ENCODE results near the gene SH3PXD2A. TPM values are rescaled to one million over a fixed set of nuclear protein-coding genes. Genes with fewer than 3 reads are reported as not detected.

The SH3PXD2A gene
- total RNA-seq, 1 donor = 3.1 TPM

DNA sequence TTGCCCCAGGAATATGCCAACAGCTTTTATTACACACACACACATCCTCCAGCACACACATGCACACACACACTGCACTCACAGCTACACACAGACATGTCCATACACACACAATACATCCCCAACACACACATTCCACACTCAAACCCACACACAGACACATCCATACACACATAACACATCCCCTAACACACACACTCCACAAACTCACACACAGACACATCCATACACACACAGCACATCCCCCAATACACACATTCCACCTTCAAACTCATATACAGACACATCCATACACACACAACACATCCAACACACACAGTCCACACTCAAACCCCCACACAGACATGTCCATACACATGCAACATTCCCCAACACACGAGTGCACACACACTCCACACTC lies 19.1 kb downstream of the SH3PXD2A start:
- H3K4me1 ChIP-seq (ENCODE audit: insufficient read depth, low read length) = no peaks in the 10 kb centered on the region
- no peaks in the 10 kb centered on the region for H3K27me3 ChIP-seq (ENCODE audit: insufficient read depth, low read length)
- H3K4me3 ChIP-seq (ENCODE audit: low read length) = no peak overlapping the region
- peaks cover 4% of the 10 kb centered on the region for H3K9me3 ChIP-seq (ENCODE audit: low read depth, low read length)

- Histone ChIP-seq H3K9me3 (ENCODE audit: low read depth, low read length) (peaks cover 4% of the 10 kb centered on the region), H3K4me3 (ENCODE audit: low read length) (no peak overlapping the region), H3K4me1 (ENCODE audit: insufficient read depth, low read length) (no peaks in the 10 kb centered on the region), H3K27me3 (ENCODE audit: insufficient read depth, low read length) (no peaks in the 10 kb centered on the region)
Observed at GRCh38 chr10:103835096-103836050, 20.0 kb downstream of the SH3PXD2A start.

DNA sequence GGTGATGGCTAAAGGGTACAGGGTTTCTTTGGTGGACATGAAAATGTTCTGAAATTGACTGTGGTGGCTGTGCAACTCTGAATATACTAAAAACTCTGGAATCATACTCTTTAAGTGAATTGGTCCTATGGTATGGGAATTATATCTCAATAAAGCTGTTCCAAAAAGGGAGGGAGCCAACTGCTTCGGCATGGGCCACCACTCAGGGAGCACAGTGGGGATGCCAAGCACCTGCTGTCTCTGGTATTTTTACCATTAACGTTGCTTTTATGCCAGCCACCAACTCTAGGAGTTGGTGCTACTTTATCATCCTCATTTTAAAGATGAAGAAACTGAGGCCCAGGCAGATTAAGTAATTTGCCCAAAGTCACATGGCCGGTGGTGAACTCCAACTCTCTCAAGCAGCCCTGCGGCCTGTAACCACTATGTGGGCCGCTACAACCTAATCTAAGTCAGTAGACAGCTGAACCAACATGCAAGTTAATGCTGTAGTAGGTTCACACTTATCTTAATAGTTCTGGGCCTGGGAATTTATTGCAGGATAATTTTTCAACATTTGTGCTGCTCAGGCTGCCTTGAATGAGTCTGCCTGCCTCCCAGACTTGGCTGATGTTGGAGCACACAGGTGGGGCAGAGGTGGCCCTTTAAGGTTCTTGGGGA lies 20.8 kb downstream of the SH3PXD2A start:
- no peak overlapping the region for H3K4me3 ChIP-seq (ENCODE audit: low read length)
- no peaks in the 10 kb centered on the region for H3K27me3 ChIP-seq (ENCODE audit: insufficient read depth, low read length)
- no peaks in the 10 kb centered on the region for H3K4me1 ChIP-seq (ENCODE audit: insufficient read depth, low read length)
- peaks cover 4% of the 10 kb centered on the region for H3K9me3 ChIP-seq (ENCODE audit: low read depth, low read length)

- Histone ChIP-seq H3K9me3 (ENCODE audit: low read depth, low read length) (peaks cover 4% of the 10 kb centered on the region), H3K4me1 (ENCODE audit: insufficient read depth, low read length) (no peaks in the 10 kb centered on the region), H3K27me3 (ENCODE audit: insufficient read depth, low read length) (no peaks in the 10 kb centered on the region), H3K4me3 (ENCODE audit: low read length) (no peak overlapping the region)
Observed at GRCh38 chr10:103833731-103834365, 21.5 kb downstream of the SH3PXD2A start.

DNA sequence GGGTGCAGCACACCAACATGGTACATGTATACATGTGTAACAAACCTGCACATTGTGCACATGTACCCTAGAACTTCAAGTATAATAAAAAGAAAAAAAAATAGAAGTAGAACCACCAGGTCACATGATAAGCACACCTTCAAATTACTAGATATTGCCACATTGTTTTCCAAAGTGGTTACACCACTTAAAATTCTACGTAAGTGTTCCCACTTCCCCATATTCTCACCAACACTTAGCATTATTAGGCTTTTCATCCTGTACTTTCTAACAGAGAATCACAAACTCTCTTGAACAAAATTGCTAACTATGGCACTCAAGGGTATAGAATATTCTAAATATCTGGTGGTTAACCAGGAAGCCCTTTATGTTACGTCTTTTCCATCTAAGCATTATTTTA lies 22.6 kb downstream of the SH3PXD2A start:
- Histone ChIP-seq H3K4me3 (ENCODE audit: low read length) (no peak overlapping the region), H3K4me1 (ENCODE audit: insufficient read depth, low read length) (no peaks in the 10 kb centered on the region), H3K27me3 (ENCODE audit: insufficient read depth, low read length) (no peaks in the 10 kb centered on the region), H3K9me3 (ENCODE audit: low read depth, low read length) (peaks cover 4% of the 10 kb centered on the region)

DNA sequence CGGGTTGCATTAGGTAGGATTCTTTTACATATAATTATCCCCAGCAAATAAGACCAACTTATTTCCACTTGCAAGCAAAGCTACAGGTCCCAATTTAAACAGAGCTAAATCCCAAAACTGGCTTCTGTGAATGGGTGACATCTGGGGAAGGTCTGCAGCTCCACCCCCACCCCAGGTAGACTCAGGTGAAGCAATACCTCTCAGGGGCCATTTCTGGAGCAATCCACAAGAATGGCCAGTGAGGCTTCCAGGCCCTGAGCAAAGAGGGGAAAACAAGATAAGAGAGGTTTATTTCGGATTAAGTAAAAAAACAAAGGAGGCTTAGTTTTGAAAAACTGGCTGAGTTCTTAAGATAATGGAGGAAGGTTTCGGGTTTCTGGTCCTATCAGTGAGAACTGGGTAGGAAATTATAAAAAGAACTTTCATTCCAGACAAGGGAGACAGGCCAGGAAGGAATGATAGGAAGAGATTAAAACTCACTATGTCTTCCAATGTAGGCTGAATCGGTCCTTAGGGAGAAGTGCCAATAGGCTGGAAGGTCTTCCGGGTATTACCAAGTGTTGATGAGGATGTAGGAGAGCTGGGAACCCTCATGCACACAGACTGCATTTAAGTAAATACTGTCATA lies 25.4 kb downstream of the SH3PXD2A start:
- no peaks in the 10 kb centered on the region for H3K4me1 ChIP-seq (ENCODE audit: insufficient read depth, low read length)
- peaks cover 4% of the 10 kb centered on the region for H3K9me3 ChIP-seq (ENCODE audit: low read depth, low read length)
- H3K4me3 ChIP-seq (ENCODE audit: low read length) = no peak overlapping the region
- no peaks in the 10 kb centered on the region for H3K27me3 ChIP-seq (ENCODE audit: insufficient read depth, low read length)

DNA sequence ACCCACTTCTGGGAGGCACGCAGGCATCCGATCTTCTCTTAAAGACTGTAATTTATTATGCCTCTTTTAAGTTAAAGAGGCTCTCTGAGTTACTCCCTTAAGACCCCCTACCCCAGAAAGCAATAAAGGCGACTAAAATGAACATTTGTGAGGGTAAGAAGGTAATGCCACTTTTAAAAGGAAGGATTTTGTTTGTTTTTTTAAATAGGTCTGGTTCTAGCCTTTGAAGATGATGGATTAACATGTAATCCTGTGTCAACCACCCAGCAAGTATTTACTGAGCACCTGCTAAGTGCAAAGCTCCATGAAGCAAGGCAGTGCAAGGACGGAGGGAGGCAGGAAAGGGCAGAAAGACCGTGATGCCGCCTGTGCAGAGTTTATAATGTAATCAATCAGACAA lies 26.1 kb downstream of the SH3PXD2A start:
- H3K27me3 ChIP-seq (ENCODE audit: insufficient read depth, low read length) = no peaks in the 10 kb centered on the region
- no peaks in the 10 kb centered on the region for H3K4me1 ChIP-seq (ENCODE audit: insufficient read depth, low read length)
- H3K4me3 ChIP-seq (ENCODE audit: low read length) = no peak overlapping the region
- H3K9me3 ChIP-seq (ENCODE audit: low read depth, low read length) = peaks cover 4% of the 10 kb centered on the region

GRCh38 chr10:103828587-103829197 lies 26.7 kb downstream of the SH3PXD2A start:
- H3K27me3 ChIP-seq (ENCODE audit: insufficient read depth, low read length) = no peaks in the 10 kb centered on the region
- peaks cover 4% of the 10 kb centered on the region for H3K9me3 ChIP-seq (ENCODE audit: low read depth, low read length)
- no peaks in the 10 kb centered on the region for H3K4me1 ChIP-seq (ENCODE audit: insufficient read depth, low read length)
- H3K4me3 ChIP-seq (ENCODE audit: low read length) = no peak overlapping the region

DNA sequence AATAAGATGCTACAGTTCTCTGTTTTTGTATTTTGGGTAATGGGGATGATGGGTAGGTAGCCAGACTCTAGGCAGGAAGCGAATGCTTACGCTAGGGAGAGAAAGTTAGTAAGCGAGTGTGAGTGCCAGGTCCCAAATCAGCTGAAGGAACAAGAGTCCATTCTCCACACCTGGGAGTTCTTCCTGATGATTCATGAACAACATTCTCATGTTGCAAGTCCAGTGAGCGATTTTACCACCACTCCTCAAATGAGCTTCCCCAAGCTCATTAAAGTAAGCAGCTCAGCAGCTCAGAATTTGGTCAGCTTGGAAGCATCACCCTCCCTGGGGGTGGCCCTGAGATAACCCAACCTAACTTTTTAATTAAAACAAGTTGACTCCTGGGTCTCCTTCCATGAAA lies 27.3 kb downstream of the SH3PXD2A start:
- no peaks in the 10 kb centered on the region for H3K4me1 ChIP-seq (ENCODE audit: insufficient read depth, low read length)
- peaks cover 4% of the 10 kb centered on the region for H3K9me3 ChIP-seq (ENCODE audit: low read depth, low read length)
- H3K4me3 ChIP-seq (ENCODE audit: low read length) = no peak overlapping the region
- H3K27me3 ChIP-seq (ENCODE audit: insufficient read depth, low read length) = no peaks in the 10 kb centered on the region

DNA sequence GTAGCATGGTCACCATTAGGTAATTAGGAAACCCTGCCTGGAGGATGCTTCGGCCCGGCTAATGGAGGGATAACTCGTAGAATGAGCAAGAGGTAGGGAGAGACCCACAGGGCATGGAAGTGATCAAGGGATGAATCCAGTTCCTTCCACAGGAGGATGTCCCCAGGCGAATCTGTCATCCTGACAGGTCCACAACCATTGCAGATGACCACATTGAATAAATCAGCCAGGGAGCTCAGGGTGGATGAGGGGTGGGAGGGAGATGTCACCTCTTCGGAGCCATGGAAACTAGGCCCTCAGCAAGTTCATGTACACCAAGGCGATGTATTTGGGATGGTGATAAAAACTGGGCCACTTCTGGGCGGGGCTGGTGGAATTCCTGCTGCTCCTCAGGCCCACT lies 28.5 kb downstream of the SH3PXD2A start:
- H3K4me3 ChIP-seq (ENCODE audit: low read length) = no peak overlapping the region
- no peaks in the 10 kb centered on the region for H3K4me1 ChIP-seq (ENCODE audit: insufficient read depth, low read length)
- no peaks in the 10 kb centered on the region for H3K27me3 ChIP-seq (ENCODE audit: insufficient read depth, low read length)
- no peaks in the 10 kb centered on the region for H3K9me3 ChIP-seq (ENCODE audit: low read depth, low read length)

GRCh38 chr10:103824281-103824680 lies 31.1 kb downstream of the SH3PXD2A start:
- Histone ChIP-seq H3K27me3 (ENCODE audit: insufficient read depth, low read length) (no peaks in the 10 kb centered on the region), H3K4me1 (ENCODE audit: insufficient read depth, low read length) (no peaks in the 10 kb centered on the region), H3K4me3 (ENCODE audit: low read length) (no peak overlapping the region), H3K9me3 (ENCODE audit: low read depth, low read length) (no peaks in the 10 kb centered on the region)

- H3K4me1 ChIP-seq (ENCODE audit: insufficient read depth, low read length) = no peaks in the 10 kb centered on the region
- H3K9me3 ChIP-seq (ENCODE audit: low read depth, low read length) = no peaks in the 10 kb centered on the region
- H3K27me3 ChIP-seq (ENCODE audit: insufficient read depth, low read length) = no peaks in the 10 kb centered on the region
- no peak overlapping the region for H3K4me3 ChIP-seq (ENCODE audit: low read length)
Observed at GRCh38 chr10:103823706-103824272, 31.6 kb downstream of the SH3PXD2A start.

- no peaks in the 10 kb centered on the region for H3K4me1 ChIP-seq (ENCODE audit: insufficient read depth, low read length)
- H3K27me3 ChIP-seq (ENCODE audit: insufficient read depth, low read length) = no peaks in the 10 kb centered on the region
Observed at GRCh38 chr10:103822800-103823199, 32.6 kb downstream of the SH3PXD2A start.

DNA sequence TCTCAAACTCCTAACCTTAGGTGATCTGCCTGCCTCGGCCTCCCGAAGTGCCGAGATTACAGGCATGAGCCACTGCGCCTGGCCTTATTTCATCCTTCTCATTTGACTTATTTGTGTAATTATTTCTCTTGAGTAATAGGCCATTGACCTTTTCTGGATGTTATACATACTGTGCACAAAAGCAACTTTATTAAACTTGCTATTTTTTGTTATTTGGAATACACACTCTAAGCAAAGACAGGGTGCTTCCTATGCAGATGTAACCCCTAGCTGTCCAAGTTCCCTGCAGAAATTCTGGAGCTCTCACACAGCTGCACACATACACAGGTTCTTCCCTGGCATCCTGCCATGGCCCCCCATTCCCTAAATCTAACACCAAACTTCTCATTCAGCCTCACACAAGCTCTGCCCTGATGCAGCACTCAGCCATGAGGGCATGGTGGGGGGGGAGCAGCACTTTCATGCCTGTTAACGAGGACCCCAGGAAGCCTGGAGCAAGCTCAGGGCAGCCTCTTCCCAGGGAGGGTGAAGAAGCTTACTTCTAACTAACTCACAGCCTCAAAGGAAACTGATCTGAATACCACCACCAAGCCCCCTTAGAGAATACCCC lies 33.2 kb downstream of the SH3PXD2A start:
- Histone ChIP-seq H3K4me3 (ENCODE audit: low read length) (no peak overlapping the region), H3K27me3 (ENCODE audit: insufficient read depth, low read length) (no peaks in the 10 kb centered on the region)

More at GRCh38 chr10:103822800-103823199, 32.6 kb downstream of the SH3PXD2A start:
- Histone ChIP-seq H3K9me3 (ENCODE audit: low read depth, low read length) (no peaks in the 10 kb centered on the region), H3K4me3 (ENCODE audit: low read length) (no peak overlapping the region)

More for the DNA sequence above, 33.2 kb downstream of the SH3PXD2A start:
- no peaks in the 10 kb centered on the region for H3K9me3 ChIP-seq (ENCODE audit: low read depth, low read length)
- H3K4me1 ChIP-seq (ENCODE audit: insufficient read depth, low read length) = no peaks in the 10 kb centered on the region

Measured in mononuclear cell (primary cell).